Prostate gland (tissue), 2 donors: ENCODE measurements around the gene RCAN2. TPM values are rescaled to one million over a fixed set of nuclear protein-coding genes. Genes with fewer than 3 reads are reported as not detected.

Experiments used
- DNase-seq: peaks from one replicate; pipeline ENCODE4 v3.0.0-alpha.2; 2019; ENCODE audit warnings: low spot score
- H3K27ac ChIP-seq, 2 donors: fragments of 200-600 bp; sonication (generic); 2 replicates each; pipeline ENCODE4 v1.5.1; 2017 to 2019
- H3K27me3 ChIP-seq: fragments of 200-600 bp; sonication (generic); replicated peaks from 2 replicates; pipeline ENCODE4 v1.5.1; 2019; ENCODE audit not compliant: insufficient read depth
- H3K36me3 ChIP-seq, 2 donors: fragments of 200-600 bp; sonication (generic); 1 replicate in 1 of 2; 2 replicates in 1 of 2; pipeline versions ENCODE4 v1.5.1 to v1.8.1; 2017 to 2019
- H3K4me1 ChIP-seq: fragments of 200-600 bp; sonication (generic); replicated peaks from 2 replicates; pipeline ENCODE4 v1.5.1; 2019
- H3K4me3 ChIP-seq, 2 donors: fragments of 200-600 bp; sonication (generic); 2 replicates each; pipeline ENCODE4 v1.5.1; 2017 to 2019
- H3K9me3 ChIP-seq: fragments of 200-600 bp; sonication (generic); 2 replicates; pipeline ENCODE4 v1.5.1; 2017
- POLR2A ChIP-seq: fragments of 450-650 bp; IDR thresholded peaks from one replicate; pipeline ENCODE4 v1.6.1; 2016; ENCODE audit warnings: antibody characterized with exemption, mild to moderate bottlenecking
- POLR2AphosphoS5 ChIP-seq: sonication (generic); formaldehyde crosslinking; IDR thresholded peaks from one replicate; pipeline ENCODE4 v1.6.1; 2017; ENCODE audit warnings: antibody characterized with exemption
- WGBS: methylation state at CpG from one replicate; pipeline ENCODE4 v1.1.5; 2018; 5-methylcytosine and 5-hydroxymethylcytosine counted together
- intact Hi-C: fragments of 100-400 bp; cut with DNase I; formaldehyde crosslinking; loops from one replicate; pipeline ENCODE4 v1.14.2; 2022
- total RNA-seq, 2 donors: library from RNA; depleted of rRNA; stranded (reverse); fragments of >200 nt; gene quantifications; one replicate each; pipeline ENCODE4 v1.1.0, GENCODE V29; 2016
- TF ChIP-seq, protein P1 (sequence below), 4 experiments: fragments of 200-600 bp in 2 of 4; fragments of 450-650 bp in 2 of 4; sonication (generic) in 2 of 4; IDR thresholded peaks; 1 replicate in 3 of 4; 2 replicates in 1 of 4; pipeline ENCODE4 v1.5.1; 2016 to 2019; ENCODE audit warnings: antibody characterized with exemption in 4 of 4, mild to moderate bottlenecking in 2 of 4, moderate library complexity in 2 of 4

The RCAN2 gene
- total RNA-seq, 2 donors from 2014 or later: 12.3 to 14.2 TPM

DNA sequence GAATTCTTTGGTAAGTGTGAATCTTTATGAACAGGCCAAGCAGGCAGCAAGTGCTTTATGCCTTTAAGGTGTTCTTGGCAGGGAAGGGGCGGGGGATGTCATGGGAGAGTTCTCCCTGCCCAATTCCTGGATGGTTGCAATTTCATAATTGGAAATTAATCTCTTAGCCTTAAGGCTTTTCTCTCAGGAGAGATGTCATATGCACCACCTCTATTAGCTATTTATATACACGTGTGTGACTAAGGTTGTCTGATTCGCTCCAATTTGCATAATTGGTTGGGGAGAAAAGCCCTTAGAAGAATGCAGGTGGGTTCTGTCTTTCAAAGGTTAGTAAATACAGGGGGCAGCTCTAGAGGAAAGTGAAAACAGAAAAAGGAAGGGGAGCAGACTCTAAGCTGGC lies 315.3 kb downstream of the RCAN2 start:
- Histone ChIP-seq H3K4me3 (no peak overlapping the region), H3K27ac (no peak overlapping the region), H3K9me3 (no peaks in the 10 kb centered on the region), H3K36me3 (no peaks in the 10 kb centered on the region), H3K4me1 (no peaks in the 10 kb centered on the region), H3K27me3 (no peaks in the 10 kb centered on the region)
- 75% methylated on average over 3 of the region's 3 CpGs for WGBS
- TF ChIP-seq POLR2AphosphoS5: no peak
- no peak for TF ChIP-seq POLR2A
- TF ChIP-seq, protein P1, sequence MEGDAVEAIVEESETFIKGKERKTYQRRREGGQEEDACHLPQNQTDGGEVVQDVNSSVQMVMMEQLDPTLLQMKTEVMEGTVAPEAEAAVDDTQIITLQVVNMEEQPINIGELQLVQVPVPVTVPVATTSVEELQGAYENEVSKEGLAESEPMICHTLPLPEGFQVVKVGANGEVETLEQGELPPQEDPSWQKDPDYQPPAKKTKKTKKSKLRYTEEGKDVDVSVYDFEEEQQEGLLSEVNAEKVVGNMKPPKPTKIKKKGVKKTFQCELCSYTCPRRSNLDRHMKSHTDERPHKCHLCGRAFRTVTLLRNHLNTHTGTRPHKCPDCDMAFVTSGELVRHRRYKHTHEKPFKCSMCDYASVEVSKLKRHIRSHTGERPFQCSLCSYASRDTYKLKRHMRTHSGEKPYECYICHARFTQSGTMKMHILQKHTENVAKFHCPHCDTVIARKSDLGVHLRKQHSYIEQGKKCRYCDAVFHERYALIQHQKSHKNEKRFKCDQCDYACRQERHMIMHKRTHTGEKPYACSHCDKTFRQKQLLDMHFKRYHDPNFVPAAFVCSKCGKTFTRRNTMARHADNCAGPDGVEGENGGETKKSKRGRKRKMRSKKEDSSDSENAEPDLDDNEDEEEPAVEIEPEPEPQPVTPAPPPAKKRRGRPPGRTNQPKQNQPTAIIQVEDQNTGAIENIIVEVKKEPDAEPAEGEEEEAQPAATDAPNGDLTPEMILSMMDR (IDR thresholded peaks at IDR 0.05): no peak
- intact Hi-C loops: no loop called here
- DNase-seq: no peak

- no peak overlapping the region for H3K27ac ChIP-seq
- no peak for DNase-seq
- no peaks in the 10 kb centered on the region for H3K27me3 ChIP-seq
- H3K4me3 ChIP-seq: no peak overlapping the region
- 94% methylated on average over 4 of the region's 4 CpGs for WGBS
- intact Hi-C loops: no loop called here
- H3K36me3 ChIP-seq: no peaks in the 10 kb centered on the region
- TF ChIP-seq, protein P1 (IDR thresholded peaks at IDR 0.05): no peak
- TF ChIP-seq POLR2A: no peak
- TF ChIP-seq POLR2AphosphoS5: no peak
- no peaks in the 10 kb centered on the region for H3K9me3 ChIP-seq
- H3K4me1 ChIP-seq: no peaks in the 10 kb centered on the region
These were observed 315.8 kb downstream of the RCAN2 start for GRCh38 chr6:46175446-46175845.

DNA sequence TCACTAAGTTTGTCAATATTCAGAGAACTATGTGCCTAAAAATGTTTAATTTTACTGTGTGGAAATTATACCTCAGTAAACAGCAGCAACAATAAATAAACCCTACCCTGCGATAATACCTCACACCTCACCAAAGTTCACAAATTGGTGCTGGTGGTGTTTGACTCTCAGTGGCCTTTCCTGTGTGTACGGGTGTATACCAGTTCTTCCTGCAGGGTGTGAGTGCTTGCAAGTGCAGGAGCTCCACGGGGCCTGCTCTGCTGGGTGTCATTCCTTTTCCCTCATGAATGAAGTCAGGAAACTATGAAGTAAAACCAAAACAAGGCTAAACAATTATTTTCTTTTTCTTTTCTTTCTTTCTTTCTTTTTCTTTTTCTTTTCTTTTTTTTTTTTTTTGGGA lies 316.3 kb downstream of the RCAN2 start:
- no peaks in the 10 kb centered on the region for H3K36me3 ChIP-seq

DNA sequence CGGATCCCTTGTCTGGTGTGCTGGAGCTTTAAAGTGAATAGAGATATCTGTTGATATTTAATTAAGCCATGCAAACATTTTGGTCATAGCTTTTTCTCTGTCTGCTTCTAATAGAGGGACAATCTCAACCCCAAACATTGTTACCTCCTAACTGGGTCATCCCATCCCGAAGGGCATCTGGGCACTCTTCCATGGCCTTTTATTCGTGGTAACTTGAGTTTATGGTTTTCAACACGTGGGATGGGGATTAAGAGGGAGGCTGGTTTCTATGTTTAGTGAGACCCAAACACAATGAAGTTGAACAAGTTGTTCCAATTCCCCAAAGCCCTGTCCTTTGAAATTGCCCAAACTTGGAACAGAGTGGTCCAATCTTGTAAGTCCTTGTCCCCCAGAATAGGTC lies 319.1 kb downstream of the RCAN2 start:
- Histone ChIP-seq H3K9me3 (no peaks in the 10 kb centered on the region), H3K4me3 (no peak overlapping the region), H3K4me1 (no peaks in the 10 kb centered on the region), H3K27ac (peak overlapping the region in 1 of 2 donors; percentile 8), H3K27me3 (no peaks in the 10 kb centered on the region), H3K36me3 (no peaks in the 10 kb centered on the region)
- no peak for DNase-seq
- WGBS: 52% methylated on average over 4 of the region's 4 CpGs
- intact Hi-C loops: no loop called here
- TF ChIP-seq POLR2A (no peak), POLR2AphosphoS5 (no peak)
- TF ChIP-seq, protein P1 (IDR thresholded peaks at IDR 0.05): no peak

More for the DNA sequence above, 316.3 kb downstream of the RCAN2 start:
- intact Hi-C loops: no loop called here
- H3K4me3 ChIP-seq: no peak overlapping the region
- WGBS: 73% methylated on average over 3 of the region's 3 CpGs
- no peak overlapping the region for H3K27ac ChIP-seq
- H3K9me3 ChIP-seq: no peaks in the 10 kb centered on the region
- DNase-seq: no peak
- H3K27me3 ChIP-seq: no peaks in the 10 kb centered on the region
- no peaks in the 10 kb centered on the region for H3K4me1 ChIP-seq
- no peak for TF ChIP-seq POLR2AphosphoS5
- TF ChIP-seq, protein P1 (IDR thresholded peaks at IDR 0.05): no peak
- TF ChIP-seq POLR2A: no peak

Other genes starting within 250 kb of the RCAN2 start
- gene CYP39A1, start 161.4 kb upstream of the RCAN2 start, total RNA-seq: 10 to 100 TPM; 17.6 to 31.2 TPM
- gene SLC25A27, start 161.5 kb upstream of the RCAN2 start, total RNA-seq: 10 to 100 TPM; 33.7 to 43.7 TPM
- gene TDRD6, start 196.4 kb upstream of the RCAN2 start, total RNA-seq: 10 to 100 TPM in 1 of 2 donors, under 1 TPM in 1; 0.91 to 13.0 TPM
- gene PLA2G7, start 243.9 kb upstream of the RCAN2 start, total RNA-seq: 10 to 100 TPM in 1 of 2 donors, 1 to 10 TPM in 1; 6.2 to 38.2 TPM